ENCODE measurements around the gene KLHDC8B.
"Not testable (repeated sequence)": the region's sequence is repeated elsewhere in the genome, so short reads cannot be mapped to it uniquely, and the experiment has no call there.

Gene KLHDC8B

GRCh38 chr3:49213541-49213943, 42.1 kb downstream of the KLHDC8B start:
- no peak for TF ChIP-seq CTCF (conservative IDR thresholded peaks at IDR 0.05; ENCODE audit: low read length)
- DNase-seq (ENCODE audit: low read depth): no peak
- H3K4me3 ChIP-seq (ENCODE audit: low read length): no peak overlapping the region

GRCh38 chr3:49213998-49214397, 42.6 kb downstream of the KLHDC8B start:
- no peak for DNase-seq (ENCODE audit: low read depth)
- no peak for TF ChIP-seq CTCF (conservative IDR thresholded peaks at IDR 0.05; ENCODE audit: low read length)
- no peak overlapping the region for H3K4me3 ChIP-seq (ENCODE audit: low read length)

GRCh38 chr3:49216687-49217086, 45.3 kb downstream of the KLHDC8B start:
- not testable (repeated sequence) for H3K4me3 ChIP-seq (ENCODE audit: low read length); DNase-seq (ENCODE audit: low read depth)

- not testable (repeated sequence) for DNase-seq (ENCODE audit: low read depth); H3K4me3 ChIP-seq (ENCODE audit: low read length)
Measured at GRCh38 chr3:49217108-49217507, 45.7 kb downstream of the KLHDC8B start.

- no peak for TF ChIP-seq CTCF (conservative IDR thresholded peaks at IDR 0.05; ENCODE audit: low read length)
- no peak for DNase-seq (ENCODE audit: low read depth)
- H3K4me3 ChIP-seq (ENCODE audit: low read length): no peak overlapping the region
Measured at GRCh38 chr3:49217688-49218470, 46.5 kb downstream of the KLHDC8B start.

- peak; percentile 92 for DNase-seq (ENCODE audit: low read depth)
- H3K4me3 ChIP-seq (ENCODE audit: low read length): not testable (repeated sequence)
Measured at GRCh38 chr3:49218471-49218989, 47.1 kb downstream of the KLHDC8B start.

- no peak for TF ChIP-seq CTCF (conservative IDR thresholded peaks at IDR 0.05; ENCODE audit: low read length)
- H3K4me3 ChIP-seq (ENCODE audit: low read length): no peak overlapping the region
- no peak for DNase-seq (ENCODE audit: low read depth)
Measured at GRCh38 chr3:49219132-49219531, 47.7 kb downstream of the KLHDC8B start.

- not testable (repeated sequence) for H3K4me3 ChIP-seq (ENCODE audit: low read length); DNase-seq (ENCODE audit: low read depth)
Measured at GRCh38 chr3:49220985-49221563, 49.7 kb downstream of the KLHDC8B start.

- no peak overlapping the region for H3K4me3 ChIP-seq (ENCODE audit: low read length)
- DNase-seq (ENCODE audit: low read depth): no peak
- no peak for TF ChIP-seq CTCF (conservative IDR thresholded peaks at IDR 0.05; ENCODE audit: low read length)
Measured at GRCh38 chr3:49222002-49222401, 50.6 kb downstream of the KLHDC8B start.

All from AG10803 (cell line).